ENCODE measurements around the gene CALML3. TPM values are rescaled to one million over a fixed set of nuclear protein-coding genes. Genes with fewer than 3 reads are reported as not detected.

CALML3 gene
- total RNA-seq, 4 donors from 2014 or later, result not detected

DNA sequence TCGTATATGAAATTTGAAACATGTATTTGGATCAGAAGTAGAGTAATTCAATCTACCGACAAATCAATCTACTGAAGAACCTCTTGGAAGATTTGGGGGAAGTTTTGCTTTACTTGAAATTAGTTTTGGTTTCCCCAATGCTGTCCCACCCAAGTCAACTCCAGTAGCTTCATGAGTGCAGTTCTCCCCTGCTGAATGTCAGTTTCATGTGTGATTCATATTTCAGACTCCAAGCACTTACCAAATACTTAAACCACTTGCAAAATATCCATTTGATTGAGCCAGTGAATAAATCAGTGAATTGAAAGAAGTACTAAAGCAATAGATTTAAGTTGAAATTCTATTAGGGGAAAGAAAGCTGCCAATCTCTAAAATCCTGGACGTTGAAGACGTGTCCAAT, 34.7 kb upstream of the CALML3 start:
- TF ChIP-seq, protein P1, sequence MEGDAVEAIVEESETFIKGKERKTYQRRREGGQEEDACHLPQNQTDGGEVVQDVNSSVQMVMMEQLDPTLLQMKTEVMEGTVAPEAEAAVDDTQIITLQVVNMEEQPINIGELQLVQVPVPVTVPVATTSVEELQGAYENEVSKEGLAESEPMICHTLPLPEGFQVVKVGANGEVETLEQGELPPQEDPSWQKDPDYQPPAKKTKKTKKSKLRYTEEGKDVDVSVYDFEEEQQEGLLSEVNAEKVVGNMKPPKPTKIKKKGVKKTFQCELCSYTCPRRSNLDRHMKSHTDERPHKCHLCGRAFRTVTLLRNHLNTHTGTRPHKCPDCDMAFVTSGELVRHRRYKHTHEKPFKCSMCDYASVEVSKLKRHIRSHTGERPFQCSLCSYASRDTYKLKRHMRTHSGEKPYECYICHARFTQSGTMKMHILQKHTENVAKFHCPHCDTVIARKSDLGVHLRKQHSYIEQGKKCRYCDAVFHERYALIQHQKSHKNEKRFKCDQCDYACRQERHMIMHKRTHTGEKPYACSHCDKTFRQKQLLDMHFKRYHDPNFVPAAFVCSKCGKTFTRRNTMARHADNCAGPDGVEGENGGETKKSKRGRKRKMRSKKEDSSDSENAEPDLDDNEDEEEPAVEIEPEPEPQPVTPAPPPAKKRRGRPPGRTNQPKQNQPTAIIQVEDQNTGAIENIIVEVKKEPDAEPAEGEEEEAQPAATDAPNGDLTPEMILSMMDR (IDR thresholded peaks at IDR 0.05; ENCODE audit: low read depth), result no peak

DNA sequence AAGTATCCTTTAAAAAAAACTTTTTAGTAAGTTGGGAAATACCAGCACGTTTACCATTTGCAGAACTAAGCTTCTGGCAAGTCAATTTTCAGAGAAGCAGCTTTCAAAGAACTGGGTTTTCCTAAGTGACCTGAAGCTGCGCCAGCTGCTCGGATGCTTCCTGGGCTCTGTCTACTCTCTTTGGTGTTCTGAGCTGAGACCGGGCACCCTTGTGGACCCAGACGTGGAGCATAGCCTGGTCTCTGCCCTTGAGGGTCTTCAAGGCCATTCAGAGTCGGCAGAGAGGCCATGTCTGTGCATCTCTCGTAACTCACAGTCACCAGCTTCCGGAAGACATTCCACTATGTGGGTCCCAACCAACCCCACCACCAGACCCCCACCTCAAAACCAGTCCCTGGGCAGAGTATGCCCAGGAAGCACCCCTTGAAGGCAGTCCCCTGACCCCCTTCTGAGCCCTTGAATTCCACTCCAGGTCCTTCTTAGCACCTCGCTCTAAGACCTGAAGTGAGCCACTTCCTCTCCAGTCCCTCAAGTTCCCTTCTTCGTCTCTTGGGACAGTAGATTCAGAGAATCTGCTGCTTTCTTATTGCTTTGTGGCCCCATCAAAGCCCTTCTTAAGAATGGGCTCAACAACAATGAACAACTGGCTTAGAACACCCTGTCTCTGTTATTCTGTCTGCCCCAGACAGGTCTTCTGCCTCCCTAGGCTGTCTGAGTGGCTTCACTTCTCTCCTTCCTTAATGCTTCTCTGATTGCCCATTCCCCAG, 33.9 kb upstream of the CALML3 start:
- TF ChIP-seq, protein P1 (IDR thresholded peaks at IDR 0.05; ENCODE audit: low read depth), result no peak

DNA sequence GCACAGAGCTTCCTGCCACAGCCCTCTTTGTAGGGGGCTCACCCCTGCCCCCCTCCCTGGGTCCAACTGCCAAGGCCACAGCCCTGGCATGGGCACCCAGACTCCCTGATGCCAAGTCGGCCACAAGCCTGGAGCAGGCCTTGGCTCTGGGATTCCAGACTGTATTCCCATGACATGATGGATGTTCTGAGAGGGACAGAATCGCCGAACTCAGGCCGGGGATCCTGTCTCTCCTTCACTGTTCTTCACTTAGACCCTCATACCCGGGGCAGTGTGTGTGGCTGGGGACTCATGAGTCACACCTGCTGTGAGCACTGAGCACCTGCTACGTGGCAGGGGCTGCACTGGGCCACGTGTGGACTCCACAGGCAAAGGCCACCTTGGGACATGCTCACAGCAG, 33.3 kb upstream of the CALML3 start:
- TF ChIP-seq, protein P1 (IDR thresholded peaks at IDR 0.05; ENCODE audit: low read depth), result no peak

DNA sequence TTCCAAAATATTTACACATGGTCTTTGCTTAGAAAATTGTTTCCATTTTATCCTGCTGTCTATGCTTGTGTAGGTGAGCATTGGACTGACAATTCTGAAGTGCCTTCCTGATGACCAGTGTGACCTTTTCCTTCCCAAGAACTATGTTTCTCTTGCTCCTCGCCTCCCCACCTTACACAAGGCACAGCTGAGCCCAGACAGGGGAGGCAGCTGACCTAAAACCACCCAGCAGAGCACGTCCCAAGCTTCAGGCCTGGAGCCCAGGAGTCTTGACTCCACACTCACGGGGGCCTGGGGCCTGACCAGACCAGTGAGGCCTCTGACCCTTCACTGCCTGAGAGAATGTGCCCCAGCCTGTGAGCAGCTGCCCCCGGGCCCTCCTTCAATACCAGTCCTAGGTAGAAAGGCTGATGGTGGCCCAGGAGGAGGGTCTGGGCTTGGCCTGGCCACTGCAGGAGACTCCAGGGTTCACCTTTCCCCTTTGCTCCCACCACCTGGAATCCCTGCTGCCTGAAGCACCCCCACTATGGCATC, 32.4 kb upstream of the CALML3 start:
- TF ChIP-seq, protein P1 (IDR thresholded peaks at IDR 0.05; ENCODE audit: low read depth), result no peak

DNA sequence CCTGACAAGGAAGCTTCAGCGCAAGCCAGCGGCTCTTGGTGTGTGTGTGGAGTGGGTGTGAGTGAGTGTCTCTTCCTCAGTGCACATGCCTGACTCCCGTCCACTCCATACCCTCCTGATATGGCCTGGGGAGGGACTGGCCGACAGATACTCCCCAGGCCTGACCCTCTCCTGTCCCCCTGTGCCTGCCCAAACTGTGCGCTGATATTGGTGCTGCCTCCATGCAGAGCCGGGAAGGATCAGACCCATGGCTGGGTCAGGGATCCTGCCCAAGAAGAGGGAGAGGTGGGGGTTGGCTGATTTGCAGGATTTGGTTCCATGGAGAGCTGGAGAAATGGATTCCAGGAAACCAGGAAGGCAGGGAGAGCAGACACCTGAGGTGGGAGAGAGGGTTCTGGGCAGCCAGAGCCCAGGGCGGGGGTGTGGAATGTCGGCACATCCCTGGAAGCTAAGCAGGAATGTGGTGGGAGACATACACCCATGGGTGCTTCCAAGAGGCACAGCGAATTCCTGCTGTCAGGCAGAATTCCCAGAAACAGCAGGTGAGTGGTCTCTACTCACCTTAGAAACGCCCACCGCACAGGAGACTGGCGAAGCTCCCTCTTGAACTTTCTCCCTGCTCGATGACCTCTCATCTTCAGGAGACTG, 31.7 kb upstream of the CALML3 start:
- TF ChIP-seq, protein P1 (IDR thresholded peaks at IDR 0.05; ENCODE audit: low read depth), result no peak

DNA sequence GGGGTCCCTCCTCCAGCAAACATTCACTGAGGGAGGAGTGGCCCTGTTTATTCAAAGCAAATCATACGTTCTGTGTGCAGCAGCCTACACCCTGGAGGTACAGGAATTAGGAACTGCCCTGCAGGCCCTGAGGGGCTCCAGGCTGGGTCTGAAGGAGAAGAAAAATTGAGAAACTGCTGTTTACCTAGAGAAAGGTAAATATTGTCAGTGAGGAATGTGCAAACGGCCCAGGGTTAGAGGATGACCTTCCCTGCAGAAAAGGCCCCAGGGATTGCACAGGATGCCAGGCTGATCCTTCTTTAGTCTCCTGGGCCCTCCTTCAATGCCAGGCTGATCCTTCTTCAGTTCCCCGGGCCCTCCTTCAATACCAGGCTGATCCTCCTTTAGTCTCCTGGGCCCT, 31.1 kb upstream of the CALML3 start:
- TF ChIP-seq, protein P1 (IDR thresholded peaks at IDR 0.05; ENCODE audit: low read depth), result no peak

DNA sequence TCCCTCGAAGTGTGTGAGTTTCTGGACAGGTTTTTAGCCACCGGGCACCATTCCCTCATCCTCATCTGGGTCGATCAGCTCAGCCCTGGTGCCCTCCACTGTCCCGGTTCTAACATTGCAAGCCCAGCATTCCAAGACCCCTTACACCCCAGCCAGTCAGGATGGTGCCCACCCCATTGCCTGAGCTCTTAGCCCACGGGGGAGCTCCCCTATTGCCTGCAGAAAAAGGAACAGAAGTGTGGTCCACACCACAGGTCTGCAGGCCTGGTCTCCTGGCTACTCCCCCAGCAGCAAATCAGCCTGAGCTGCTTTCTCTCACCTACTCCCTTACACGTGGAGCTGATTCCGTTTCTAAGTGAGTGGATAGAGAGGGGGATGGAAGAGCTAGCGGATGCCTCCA, 30.1 kb upstream of the CALML3 start:
- TF ChIP-seq, protein P1 (IDR thresholded peaks at IDR 0.05; ENCODE audit: low read depth), result no peak

Data from subcutaneous adipose tissue (tissue), 4 donors.